Muscle of leg (tissue), 11 donors: Measurements from ENCODE around the gene SCFD1. TPM values are rescaled to one million over a fixed set of nuclear protein-coding genes. Genes with fewer than 3 reads are reported as not detected.
A peak's percentile ranks its signal among the peaks of the same experiment; 100 is the strongest.
"Not testable (repeated sequence)": the region's sequence is repeated elsewhere in the genome, so short reads cannot be mapped to it uniquely, and the experiment has no call there.

ENCODE experiments used
- DNase-seq: peaks from one replicate; pipeline ENCODE4 v3.0.0; 2013
- H3K27ac ChIP-seq: one replicate; pipeline ENCODE4 v1.5.1; 2013; ENCODE audit warnings: mild to moderate bottlenecking, low read length, control low read depth
- H3K27me3 ChIP-seq: one replicate; pipeline ENCODE4 v1.6.1; 2013; ENCODE audit warnings: low read length; ENCODE audit not compliant: control insufficient read depth, insufficient read depth
- H3K36me3 ChIP-seq: one replicate; pipeline ENCODE4 v1.6.1; 2013; ENCODE audit warnings: low read length; ENCODE audit not compliant: control insufficient read depth, insufficient read depth
- H3K4me1 ChIP-seq: one replicate; pipeline ENCODE4 v1.6.1; 2013; ENCODE audit warnings: low read length; ENCODE audit not compliant: control insufficient read depth, insufficient read depth
- H3K4me3 ChIP-seq: one replicate; pipeline ENCODE4 v1.5.1; 2013; ENCODE audit warnings: low read length, control low read depth
- H3K9me3 ChIP-seq: replicated peaks from 2 replicates; pipeline ENCODE4 v1.6.1; 2013; ENCODE audit warnings: low read depth, low read length; ENCODE audit not compliant: control insufficient read depth
- WGBS: methylation state at CpG from one replicate; pipeline ENCODE4 v1.1.5; 2013; ENCODE audit warnings: missing lambda C conversion rate; ENCODE audit not compliant: insufficient coverage; 5-methylcytosine and 5-hydroxymethylcytosine counted together
- polyA plus RNA-seq, 8 donors: library from polyadenylated mRNA; unstranded; fragments of 120-200 nt; gene quantifications; one replicate each; pipeline versions ENCODE4 v1.2.1 to v1.2.3, GENCODE V29; 2013; ENCODE audit warnings: inconsistent platforms in 1 of 8, low replicate concordance in 1 of 8; ENCODE audit not compliant: insufficient read length in 8 of 8, insufficient read depth in 1 of 8
- total RNA-seq: library from RNA; stranded (reverse); fragments of 120-200 nt; gene quantifications from one replicate; pipeline ENCODE4 v1.2.4, GENCODE V29; 2013

SCFD1 gene
- total and polyA plus RNA-seq, 9 donors, result 52.4 to 91.1 (median 63.6) TPM

DNA sequence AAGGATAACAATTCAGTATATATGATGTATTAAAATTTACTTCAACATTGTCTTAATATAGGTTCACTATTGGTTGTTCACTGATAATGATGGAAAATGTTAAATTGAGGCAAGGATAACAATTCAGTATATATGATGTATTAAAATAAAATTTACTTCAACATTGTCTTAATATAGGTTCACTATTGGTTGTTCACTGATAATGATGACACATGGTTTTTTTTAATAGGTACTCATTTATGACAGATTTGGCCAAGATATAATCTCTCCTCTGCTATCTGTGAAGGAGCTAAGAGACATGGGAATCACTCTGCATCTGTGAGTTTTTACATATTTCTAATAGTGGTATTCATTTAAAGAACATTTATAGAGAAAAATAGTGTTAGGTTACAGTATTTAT lies 8.1 kb downstream of the SCFD1 start:
- Histone ChIP-seq H3K4me1 (peaks cover 5% of the 10 kb centered on the region), H3K27me3 (no peaks in the 10 kb centered on the region), H3K4me3 (no peak overlapping the region), H3K36me3 (peaks cover 14% of the 10 kb centered on the region), H3K9me3 (no peaks in the 10 kb centered on the region), H3K27ac (no peak overlapping the region)
- DNase-seq, result no peak

DNA sequence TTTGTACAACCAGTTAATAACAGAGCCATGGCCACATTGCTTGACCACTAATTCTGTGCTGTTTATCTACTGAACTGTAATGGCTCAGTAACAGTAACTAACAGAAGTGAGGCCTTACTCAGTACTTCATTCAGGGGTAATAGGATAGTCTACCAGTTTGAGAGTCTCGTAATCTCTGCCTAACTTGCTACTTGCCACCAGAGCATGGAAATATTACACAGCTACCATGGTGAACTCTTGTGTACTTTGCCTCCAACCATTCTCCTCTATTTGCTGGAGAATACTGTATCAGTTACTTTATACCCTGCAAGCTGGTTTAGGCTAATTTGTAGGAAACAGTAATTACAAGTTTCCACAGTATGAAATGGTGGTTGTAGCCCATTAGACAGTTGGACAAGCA lies 10.6 kb downstream of the SCFD1 start:
- Histone ChIP-seq H3K9me3 (no peaks in the 10 kb centered on the region), H3K4me1 (no peaks in the 10 kb centered on the region), H3K27ac (no peak overlapping the region), H3K4me3 (no peak overlapping the region), H3K27me3 (no peaks in the 10 kb centered on the region), H3K36me3 (peaks cover 12% of the 10 kb centered on the region)
- no peak for DNase-seq
- no CpG with 5 or more reads among the region's 1 CpG for WGBS

DNA sequence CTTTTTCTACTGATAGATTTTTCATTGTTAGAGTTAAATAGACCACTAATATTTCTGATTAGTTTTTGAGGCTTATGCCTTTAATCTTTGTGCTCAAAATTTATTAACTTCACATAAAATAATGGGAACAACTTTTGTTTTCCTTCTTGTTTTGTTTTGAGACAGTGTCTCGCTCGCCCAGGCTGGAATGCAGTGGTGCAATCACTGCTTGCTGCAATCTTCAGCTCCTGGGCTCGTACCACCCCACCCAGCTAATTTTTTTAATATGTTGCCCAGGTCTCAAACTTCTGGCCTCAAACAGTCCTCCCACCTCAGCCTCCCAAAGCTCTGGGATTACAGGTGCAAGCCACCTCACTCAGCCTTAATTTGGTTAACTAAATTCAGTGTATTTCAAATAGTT lies 16.8 kb downstream of the SCFD1 start:
- Histone ChIP-seq H3K27ac (no peak overlapping the region), H3K4me3 (no peak overlapping the region), H3K4me1 (no peaks in the 10 kb centered on the region), H3K36me3 (peaks cover 9% of the 10 kb centered on the region), H3K9me3 (no peaks in the 10 kb centered on the region), H3K27me3 (no peaks in the 10 kb centered on the region)
- WGBS, result 85% methylated on average over 3 of the region's 3 CpGs
- no peak for DNase-seq

DNA sequence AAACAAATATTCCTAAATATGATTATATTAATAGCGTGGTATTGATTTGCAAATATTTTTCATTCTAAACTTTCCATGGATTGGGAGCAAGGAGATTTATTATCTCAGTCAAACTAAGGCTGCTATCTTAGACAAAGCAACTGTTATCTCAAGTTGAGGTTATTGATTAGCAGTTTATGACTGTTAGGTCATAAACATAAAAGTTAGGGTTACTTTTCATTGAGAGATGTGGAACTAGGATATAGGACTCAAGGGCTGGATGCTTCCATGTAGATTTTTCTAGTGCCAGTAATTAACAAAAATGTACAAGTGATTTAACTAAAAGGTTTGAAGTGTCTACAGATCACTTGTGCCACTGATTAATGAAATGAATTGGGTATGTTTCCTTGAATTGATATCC lies 19.1 kb downstream of the SCFD1 start:
- Histone ChIP-seq H3K4me1 (no peaks in the 10 kb centered on the region), H3K4me3 (no peak overlapping the region), H3K27ac (no peak overlapping the region), H3K9me3 (peaks cover 6% of the 10 kb centered on the region), H3K27me3 (no peaks in the 10 kb centered on the region), H3K36me3 (peaks cover 8% of the 10 kb centered on the region)
- WGBS, result no CpG with 5 or more reads among the region's 1 CpG
- DNase-seq, result no peak

DNA sequence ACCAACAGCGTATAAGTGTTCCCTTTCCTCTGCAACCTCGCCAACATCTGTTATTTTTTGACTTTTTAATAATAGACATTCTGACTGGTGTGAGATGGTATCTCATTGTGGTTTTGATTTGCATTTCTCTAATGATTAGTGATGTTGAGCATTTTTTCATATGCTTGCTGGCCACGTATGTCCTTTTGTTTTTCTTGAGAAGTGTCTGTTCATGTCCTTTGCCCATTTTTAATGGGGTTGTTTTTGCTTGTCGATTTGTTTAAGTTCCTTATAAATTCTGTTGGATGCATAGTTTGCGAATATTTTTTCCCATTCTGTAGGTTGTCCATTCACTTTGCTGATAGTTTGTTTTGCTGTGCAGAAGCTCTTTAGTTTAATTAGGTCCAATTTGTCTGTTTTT lies 22.3 kb downstream of the SCFD1 start:
- not testable (repeated sequence) for H3K4me3 ChIP-seq, H3K4me1 ChIP-seq, DNase-seq, H3K9me3 ChIP-seq, H3K27ac ChIP-seq, H3K27me3 ChIP-seq
- 80% methylated on average over 1 of the region's 5 CpGs for WGBS
- H3K36me3 ChIP-seq, result peaks cover 10% of the 10 kb centered on the region

DNA sequence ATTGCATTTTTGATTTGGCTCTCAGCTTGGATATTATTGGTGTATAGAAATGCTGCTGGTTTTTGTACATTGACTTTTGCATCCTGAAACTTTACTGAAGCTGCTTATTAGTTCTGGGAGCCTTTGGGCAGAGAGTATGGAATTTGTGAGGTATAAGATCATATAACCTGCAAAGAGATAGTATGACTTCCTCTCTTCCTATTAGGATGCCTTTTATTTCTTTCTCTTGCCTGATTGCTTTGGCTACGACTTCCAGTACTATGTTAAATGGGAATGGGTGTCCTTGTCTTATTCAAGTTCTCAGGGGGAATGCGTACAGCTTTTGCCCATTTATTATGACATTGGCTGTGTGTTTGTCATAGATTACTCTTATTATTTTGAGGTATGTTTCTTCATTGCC lies 23.5 kb downstream of the SCFD1 start:
- Histone ChIP-seq H3K9me3 (peaks cover 6% of the 10 kb centered on the region), H3K36me3 (peaks cover 13% of the 10 kb centered on the region), H3K4me1 (no peaks in the 10 kb centered on the region), H3K27ac (no peak overlapping the region), H3K27me3 (no peaks in the 10 kb centered on the region), H3K4me3 (no peak overlapping the region)
- DNase-seq, result no peak
- no CpG with 5 or more reads among the region's 2 CpGs for WGBS

DNA sequence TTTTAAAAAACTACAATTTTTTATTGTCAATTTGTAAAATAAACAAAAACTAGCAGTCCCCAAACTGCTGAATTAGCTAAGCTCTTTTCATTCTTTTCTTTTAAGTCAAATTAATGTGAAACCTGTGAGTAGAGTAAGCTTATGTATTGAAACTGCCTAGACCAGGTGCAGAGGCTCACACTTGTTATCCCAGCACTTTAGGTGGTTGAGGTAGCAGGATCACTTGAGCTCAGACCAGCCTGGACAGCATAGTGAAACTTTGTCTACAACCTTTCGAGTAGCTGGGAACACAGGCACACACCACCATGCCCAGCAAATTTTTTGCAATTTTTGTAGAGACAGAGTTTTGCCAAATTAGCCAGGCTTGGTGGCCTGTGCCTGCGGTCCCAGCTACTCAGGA lies 26.4 kb downstream of the SCFD1 start:
- DNase-seq, result no peak
- Histone ChIP-seq H3K27ac (no peak overlapping the region), H3K4me1 (no peaks in the 10 kb centered on the region), H3K36me3 (peaks cover 20% of the 10 kb centered on the region), H3K27me3 (no peaks in the 10 kb centered on the region), H3K4me3 (no peak overlapping the region), H3K9me3 (peaks cover 6% of the 10 kb centered on the region)
- WGBS, result 100% methylated on average over 1 of the region's 2 CpGs

DNA sequence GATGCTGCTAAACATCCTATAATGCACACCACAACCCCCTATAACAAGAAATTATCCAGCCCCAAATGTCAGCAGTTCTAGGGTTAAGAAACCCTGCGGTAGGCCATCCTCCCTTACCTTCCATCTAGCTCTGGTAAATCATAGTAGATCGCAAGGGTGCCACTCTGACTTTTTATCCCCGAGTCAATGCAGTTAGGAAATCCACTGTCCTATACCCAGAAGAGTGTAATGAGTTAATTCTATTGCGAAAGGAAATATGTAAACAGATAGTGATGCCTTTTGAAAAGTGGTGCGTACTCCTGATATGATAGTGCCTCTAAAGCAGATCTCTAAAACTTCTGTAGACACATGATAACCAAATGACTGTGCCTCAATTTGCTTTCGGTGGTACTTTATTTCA lies 29.8 kb downstream of the SCFD1 start:
- Histone ChIP-seq H3K9me3 (no peaks in the 10 kb centered on the region), H3K4me3 (no peak overlapping the region), H3K27me3 (no peaks in the 10 kb centered on the region), H3K36me3 (peaks cover 34% of the 10 kb centered on the region), H3K27ac (no peak overlapping the region), H3K4me1 (no peaks in the 10 kb centered on the region)
- DNase-seq, result no peak
- 100% methylated on average over 2 of the region's 6 CpGs for WGBS

DNA sequence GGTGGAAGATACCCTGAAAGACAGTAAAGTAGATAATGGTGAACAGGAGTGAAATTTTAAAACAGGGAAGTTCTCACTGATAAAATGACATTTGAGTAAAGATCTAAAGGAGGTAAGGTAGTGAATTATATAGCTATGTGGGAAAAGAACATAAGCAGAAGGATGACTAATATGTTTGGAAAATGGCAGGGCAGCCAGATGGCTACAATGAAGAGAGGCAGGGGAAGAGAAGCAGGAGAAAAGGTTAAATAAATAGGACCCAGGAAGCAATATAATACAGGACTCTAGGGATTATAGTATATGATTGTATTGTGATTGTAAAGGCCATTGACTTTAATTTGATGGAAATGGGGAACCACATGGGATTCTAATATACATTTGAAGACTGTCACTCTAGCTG lies 33.0 kb downstream of the SCFD1 start:
- Histone ChIP-seq H3K36me3 (peaks cover 32% of the 10 kb centered on the region), H3K4me1 (no peaks in the 10 kb centered on the region), H3K27me3 (no peaks in the 10 kb centered on the region), H3K27ac (no peak overlapping the region), H3K9me3 (no peaks in the 10 kb centered on the region), H3K4me3 (no peak overlapping the region)
- no peak for DNase-seq

DNA sequence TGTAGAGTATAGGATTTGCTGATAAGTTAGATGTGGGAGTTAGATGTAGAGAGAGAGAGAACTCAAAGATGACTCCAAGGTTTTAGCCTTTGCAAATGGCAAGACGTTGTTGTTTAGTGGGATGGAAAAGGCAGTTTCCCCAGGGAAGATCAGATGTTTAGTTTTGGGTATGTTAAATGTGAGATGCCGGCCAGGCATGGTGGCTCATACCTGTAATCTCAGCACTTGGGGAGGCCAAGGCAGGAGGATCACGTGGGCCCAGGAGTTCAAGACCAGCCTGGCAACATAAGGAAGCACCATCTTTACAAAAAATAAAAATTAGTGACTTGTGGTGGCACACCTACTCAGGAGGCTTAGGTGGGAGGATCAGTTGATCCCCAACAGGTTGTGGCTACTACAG lies 33.5 kb downstream of the SCFD1 start:
- Histone ChIP-seq H3K27me3 (no peaks in the 10 kb centered on the region), H3K27ac (no peak overlapping the region), H3K36me3 (peaks cover 32% of the 10 kb centered on the region), H3K4me1 (no peaks in the 10 kb centered on the region), H3K4me3 (no peak overlapping the region), H3K9me3 (no peaks in the 10 kb centered on the region)
- 70% methylated on average over 2 of the region's 3 CpGs for WGBS
- DNase-seq, result no peak

DNA sequence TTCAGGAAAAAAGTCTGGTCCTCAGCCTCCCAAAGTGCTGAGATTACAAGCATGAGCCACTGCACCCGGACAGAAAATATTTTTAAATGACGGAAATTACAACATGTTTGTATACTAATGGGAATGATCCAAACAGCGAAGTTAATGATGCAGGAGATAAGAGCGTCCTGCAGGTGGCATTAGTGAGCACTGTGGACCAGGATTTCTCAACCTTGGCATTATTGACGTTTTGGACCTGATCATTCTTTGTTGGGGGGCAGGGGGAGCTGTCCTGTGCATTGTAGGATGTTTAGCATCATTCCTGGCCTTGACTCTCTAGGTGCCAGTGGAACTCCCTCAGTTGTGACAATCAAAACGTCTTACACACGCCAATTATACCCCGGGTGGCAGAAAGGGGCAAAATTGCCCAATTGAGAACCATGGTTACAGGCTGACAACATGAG lies 34.1 kb downstream of the SCFD1 start:
- no peak overlapping the region for H3K27ac ChIP-seq
- 59% methylated on average over 7 of the region's 8 CpGs for WGBS
- peak; percentile 20 for DNase-seq
- no peaks in the 10 kb centered on the region for H3K9me3 ChIP-seq
- peaks cover 34% of the 10 kb centered on the region for H3K36me3 ChIP-seq
- no peaks in the 10 kb centered on the region for H3K4me1 ChIP-seq
- H3K4me3 ChIP-seq, result no peak overlapping the region
- no peaks in the 10 kb centered on the region for H3K27me3 ChIP-seq
